GM10248 (cell line): ENCODE data around the gene TPRN.

ENCODE experiments used
- CTCF ChIA-PET: fragments of 300-600 bp; sonication (Branson Sonifier 250); formaldehyde crosslinking; extraction: SDS; loops from one replicate; lab custom pipeline; 2021; ENCODE audit warnings: antibody characterized with exemption; lab: Yijun Ruan, JAX
- POLR2A ChIA-PET: fragments of 350-650 bp; sonication (Branson Sonifier 250); formaldehyde crosslinking; extraction: SDS; loops from one replicate; lab custom pipeline; 2020; ENCODE audit warnings: antibody characterized with exemption; lab: Yijun Ruan, JAX
- DNase-seq: peaks from one replicate; pipeline ENCODE4 v3.0.0; 2012; ENCODE audit errors: extremely low spot score
- CTCF ChIP-seq: IDR thresholded peaks from 2 replicates; pipeline ENCODE4 v1.5.1; 2012; ENCODE audit warnings: mild to moderate bottlenecking, low read depth; ENCODE audit errors: extremely low read depth, missing control alignments, control extremely low read depth

TPRN gene

DNA sequence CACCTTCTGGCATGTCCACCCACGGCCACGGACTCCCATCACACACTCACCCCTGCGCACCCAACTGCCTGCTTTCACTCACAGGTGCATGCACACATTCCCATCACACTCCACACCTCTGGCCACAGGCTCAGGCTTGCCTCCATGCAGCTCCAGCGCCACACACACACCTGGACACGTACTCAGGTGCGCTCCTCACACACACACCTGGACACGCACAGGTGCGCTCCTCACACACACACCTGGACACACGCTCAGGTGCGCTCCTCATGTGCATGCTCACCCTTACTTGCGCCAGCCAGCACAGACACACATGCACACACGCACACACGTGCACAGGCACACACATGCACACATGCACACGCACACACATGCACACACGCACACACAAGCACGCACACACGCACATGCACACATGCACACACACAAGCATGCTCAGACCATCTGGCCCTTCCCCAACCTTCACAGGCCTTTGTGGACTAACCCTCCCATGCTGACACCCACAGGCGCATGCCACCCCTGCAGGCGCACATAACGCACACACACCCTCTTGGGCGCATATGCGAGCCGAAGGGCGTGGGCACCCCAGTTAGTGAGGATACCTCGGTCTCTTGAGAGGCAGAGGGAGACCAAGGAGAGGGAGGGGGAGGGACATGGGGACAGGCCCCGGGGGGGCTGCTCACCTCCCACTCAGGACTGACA lies 53.3 kb downstream of the TPRN start:
- TF ChIP-seq CTCF, result no peak
- DNase-seq, result no peak
- POLR2A ChIA-PET, result interaction anchor here (1.0 kb wide), 1 partner anchor 54 kb away, joined by 3 read pairs; no protein-coding TSS in a partner anchor
- CTCF ChIA-PET, result no interaction called here

GRCh38 chr9:137146527-137146918 lies 54.0 kb downstream of the TPRN start:
- POLR2A ChIA-PET, result interaction anchor here (1.0 kb wide), 1 partner anchor 54 kb away, joined by 3 read pairs; no protein-coding TSS in a partner anchor
- no peak for DNase-seq
- no peak for TF ChIP-seq CTCF
- CTCF ChIA-PET, result interaction anchor here (0.7 kb wide), 1 partner anchor 11 kb away, joined by 3 read pairs; no protein-coding TSS in a partner anchor

GRCh38 chr9:137145731-137146526 lies 54.6 kb downstream of the TPRN start:
- no peak for TF ChIP-seq CTCF
- DNase-seq, result no peak
- CTCF ChIA-PET, result interaction anchor here (0.7 kb wide), 1 partner anchor 11 kb away, joined by 3 read pairs; no protein-coding TSS in a partner anchor
- POLR2A ChIA-PET, result interaction anchor here (1.0 kb wide), 1 partner anchor 55 kb away, joined by 3 read pairs; no protein-coding TSS in a partner anchor

DNA sequence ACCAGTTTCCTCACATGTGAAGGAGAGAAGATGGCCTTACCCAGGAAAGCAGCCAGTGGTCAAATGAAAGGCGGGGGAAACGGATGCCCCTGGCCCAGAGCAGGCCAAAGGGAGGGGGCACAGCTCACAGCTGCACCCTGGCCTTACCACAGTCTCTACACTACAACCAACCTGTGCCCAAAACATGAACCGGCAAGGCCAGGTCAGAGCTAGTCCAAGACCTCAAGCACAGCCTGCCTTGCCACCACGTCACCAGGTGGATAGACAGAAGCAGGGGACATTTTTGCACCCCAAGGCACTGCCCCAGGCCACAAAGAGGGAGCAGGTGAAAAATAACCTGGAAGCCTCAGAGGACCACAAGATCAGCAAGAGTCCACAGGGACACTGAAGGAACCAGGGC lies 57.1 kb downstream of the TPRN start:
- TF ChIP-seq CTCF, result no peak
- POLR2A ChIA-PET, result no interaction called here
- CTCF ChIA-PET, result no interaction called here
- DNase-seq, result no peak

DNA sequence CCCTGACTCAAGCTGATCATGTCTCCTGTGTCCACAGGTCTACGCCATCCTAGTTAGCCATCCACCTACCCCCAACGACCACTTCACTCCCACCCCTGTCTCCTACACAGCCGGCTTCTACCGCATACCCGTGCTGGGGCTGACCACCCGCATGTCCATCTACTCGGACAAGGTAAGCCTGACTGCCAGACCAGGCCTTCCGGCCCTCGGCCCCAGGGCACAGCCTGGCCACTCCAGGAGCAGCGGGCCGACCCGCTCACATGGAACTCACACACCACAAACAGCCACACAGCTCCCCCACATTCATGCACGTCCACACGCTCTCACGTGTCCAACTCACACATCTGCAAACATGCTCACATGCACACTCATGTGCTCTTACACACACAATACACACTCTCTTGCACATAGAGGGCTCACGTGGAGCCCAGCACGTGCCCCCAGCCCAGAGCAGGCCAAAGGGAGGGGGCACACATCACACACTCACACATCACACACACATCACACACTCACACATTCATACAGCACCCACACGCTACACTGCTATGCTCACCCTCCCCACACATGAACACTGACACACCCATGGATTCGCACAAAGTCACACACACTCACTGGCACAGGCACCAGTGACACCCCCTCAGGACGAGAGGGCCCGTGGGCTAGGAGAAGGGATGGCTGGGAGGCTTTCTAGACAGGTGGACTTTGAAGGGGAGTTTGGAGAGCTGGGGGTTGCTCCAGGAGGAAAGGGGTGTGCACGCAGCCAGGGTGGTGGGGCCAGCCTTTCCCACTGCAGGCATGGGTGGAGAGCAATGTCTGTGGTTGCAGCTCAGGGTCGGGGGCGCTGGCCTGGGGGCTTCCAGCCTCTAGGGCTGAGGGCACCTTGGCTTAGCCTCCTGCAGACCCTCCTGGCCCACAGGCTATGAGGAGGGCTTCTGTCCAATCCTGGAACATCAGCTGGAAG lies 58.3 kb downstream of the TPRN start:
- no peak for TF ChIP-seq CTCF
- ChIA-PET CTCF (interaction anchor here (1.0 kb wide), 1 partner anchor 11 kb away, joined by 3 read pairs; no protein-coding TSS in a partner anchor), POLR2A (no interaction called here)
- no peak for DNase-seq
